ENCODE data around the gene HOMER3. TPM values are rescaled to one million over a fixed set of nuclear protein-coding genes. Genes with fewer than 3 reads are reported as not detected.
"Not testable (repeated sequence)": the region's sequence is repeated elsewhere in the genome, so short reads cannot be mapped to it uniquely, and the experiment has no call there.

Gene HOMER3
- total and polyA plus RNA-seq, 2 donors (not counting 1 experiment from before 2014, with no cell fraction given) = 23.7 to 70.2 TPM

GRCh38 chr19:18960370-18960769 lies 19.4 kb upstream of the HOMER3 start:
- H3K9me3 ChIP-seq (ENCODE audit: control insufficient read depth, insufficient read depth, low read depth, low read length) = no peaks in the 10 kb centered on the region
- no peaks in the 10 kb centered on the region for H3K4me1 ChIP-seq (ENCODE audit: control insufficient read depth, extremely low read depth, insufficient read depth, low read length)
- H2AFZ ChIP-seq (ENCODE audit: low read length) = no peak overlapping the region
- no peak overlapping the region for H3K4me2 ChIP-seq (ENCODE audit: extremely low read depth, insufficient read depth, low read length)
- TF ChIP-seq EZH2 (IDR thresholded peaks at IDR 0.05; ENCODE audit: low read length, missing control alignments) (no peak), CTCF (conservative IDR thresholded peaks at IDR 0.05 in 1 of 2, IDR thresholded peaks at IDR 0.05 in 1 of 2; ENCODE audit: low read depth in 1 of 2, low read length in 2 of 2) (no peak)
- H4K20me1 ChIP-seq (ENCODE audit: control insufficient read depth, extremely low read depth, insufficient read depth, low read length) = no peaks in the 10 kb centered on the region
- no peak overlapping the region for H3K9ac ChIP-seq (ENCODE audit: insufficient read depth, low read length)
- H3K27me3 ChIP-seq (ENCODE audit: control insufficient read depth, insufficient read depth, low read length) = peaks cover 3% of the 10 kb centered on the region
- no peak overlapping the region for H3K4me3 ChIP-seq (replicated peaks in 1 of 4; ENCODE audit: control extremely low read depth in 1 of 4, insufficient read depth in 1 of 4, low read depth in 3 of 4, low read length in 4 of 4)
- H3K79me2 ChIP-seq (ENCODE audit: control insufficient read depth, insufficient read depth, low read length) = no peaks in the 10 kb centered on the region
- H3K27ac ChIP-seq (ENCODE audit: insufficient read depth, low read length) = no peak overlapping the region
- H3K36me3 ChIP-seq (ENCODE audit: control insufficient read depth, insufficient read depth, low read length) = no peaks in the 10 kb centered on the region
- no peak for DNase-seq (ENCODE audit: low read depth in 2 of 2)

GRCh38 chr19:18955042-18955441 lies 14.0 kb upstream of the HOMER3 start:
- no peak overlapping the region for H3K4me2 ChIP-seq (ENCODE audit: extremely low read depth, insufficient read depth, low read length)
- H3K9me3 ChIP-seq (ENCODE audit: control insufficient read depth, insufficient read depth, low read depth, low read length) = no peaks in the 10 kb centered on the region
- no peak for DNase-seq (ENCODE audit: low read depth in 2 of 2)
- no peaks in the 10 kb centered on the region for H3K79me2 ChIP-seq (ENCODE audit: control insufficient read depth, insufficient read depth, low read length)
- H3K9ac ChIP-seq (ENCODE audit: insufficient read depth, low read length) = no peak overlapping the region
- H2AFZ ChIP-seq (ENCODE audit: low read length) = no peak overlapping the region
- H3K4me3 ChIP-seq (replicated peaks in 1 of 4; ENCODE audit: control extremely low read depth in 1 of 4, insufficient read depth in 1 of 4, low read depth in 3 of 4, low read length in 4 of 4) = no peak overlapping the region
- H3K36me3 ChIP-seq (ENCODE audit: control insufficient read depth, insufficient read depth, low read length) = no peaks in the 10 kb centered on the region
- TF ChIP-seq CTCF (conservative IDR thresholded peaks at IDR 0.05 in 1 of 2, IDR thresholded peaks at IDR 0.05 in 1 of 2; ENCODE audit: low read depth in 1 of 2, low read length in 2 of 2) = no peak
- no peak for TF ChIP-seq EZH2 (IDR thresholded peaks at IDR 0.05; ENCODE audit: low read length, missing control alignments)
- H3K27me3 ChIP-seq (ENCODE audit: control insufficient read depth, insufficient read depth, low read length) = no peaks in the 10 kb centered on the region
- H3K27ac ChIP-seq (ENCODE audit: insufficient read depth, low read length) = no peak overlapping the region
- no peaks in the 10 kb centered on the region for H4K20me1 ChIP-seq (ENCODE audit: control insufficient read depth, extremely low read depth, insufficient read depth, low read length)
- H3K4me1 ChIP-seq (ENCODE audit: control insufficient read depth, extremely low read depth, insufficient read depth, low read length) = no peaks in the 10 kb centered on the region

DNA sequence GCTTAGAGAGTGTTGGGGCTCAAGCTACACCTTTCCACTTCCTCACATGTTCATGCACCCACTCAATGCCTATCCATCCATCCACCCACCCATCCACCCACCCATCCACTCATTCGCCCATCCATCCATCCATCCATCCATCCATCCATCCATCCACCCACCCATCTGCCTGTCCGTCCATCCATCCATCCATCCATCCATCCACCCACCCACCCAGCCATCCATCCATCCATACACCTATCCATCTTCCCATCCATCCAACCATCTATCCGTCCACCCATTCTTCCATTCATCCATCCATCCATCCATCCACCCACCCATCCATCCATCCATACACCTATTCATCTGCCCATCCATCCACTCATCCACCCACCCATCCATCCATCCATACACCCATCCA lies 13.1 kb upstream of the HOMER3 start:
- TF ChIP-seq EZH2 (IDR thresholded peaks at IDR 0.05; ENCODE audit: low read length, missing control alignments) (no peak), CTCF (conservative IDR thresholded peaks at IDR 0.05 in 1 of 2, IDR thresholded peaks at IDR 0.05 in 1 of 2; ENCODE audit: low read depth in 1 of 2, low read length in 2 of 2) (no peak)
- H3K9ac ChIP-seq (ENCODE audit: insufficient read depth, low read length) = no peak overlapping the region
- H2AFZ ChIP-seq (ENCODE audit: low read length) = no peak overlapping the region
- no peaks in the 10 kb centered on the region for H3K27me3 ChIP-seq (ENCODE audit: control insufficient read depth, insufficient read depth, low read length)
- DNase-seq (ENCODE audit: low read depth in 2 of 2) = no peak
- H3K36me3 ChIP-seq (ENCODE audit: control insufficient read depth, insufficient read depth, low read length) = no peaks in the 10 kb centered on the region
- no peak overlapping the region for H3K4me2 ChIP-seq (ENCODE audit: extremely low read depth, insufficient read depth, low read length)
- no peaks in the 10 kb centered on the region for H4K20me1 ChIP-seq (ENCODE audit: control insufficient read depth, extremely low read depth, insufficient read depth, low read length)
- H3K4me1 ChIP-seq (ENCODE audit: control insufficient read depth, extremely low read depth, insufficient read depth, low read length) = no peaks in the 10 kb centered on the region
- no peaks in the 10 kb centered on the region for H3K79me2 ChIP-seq (ENCODE audit: control insufficient read depth, insufficient read depth, low read length)
- H3K27ac ChIP-seq (ENCODE audit: insufficient read depth, low read length) = no peak overlapping the region
- no peaks in the 10 kb centered on the region for H3K9me3 ChIP-seq (ENCODE audit: control insufficient read depth, insufficient read depth, low read depth, low read length)
- no peak overlapping the region for H3K4me3 ChIP-seq (replicated peaks in 1 of 4; ENCODE audit: control extremely low read depth in 1 of 4, insufficient read depth in 1 of 4, low read depth in 3 of 4, low read length in 4 of 4)

DNA sequence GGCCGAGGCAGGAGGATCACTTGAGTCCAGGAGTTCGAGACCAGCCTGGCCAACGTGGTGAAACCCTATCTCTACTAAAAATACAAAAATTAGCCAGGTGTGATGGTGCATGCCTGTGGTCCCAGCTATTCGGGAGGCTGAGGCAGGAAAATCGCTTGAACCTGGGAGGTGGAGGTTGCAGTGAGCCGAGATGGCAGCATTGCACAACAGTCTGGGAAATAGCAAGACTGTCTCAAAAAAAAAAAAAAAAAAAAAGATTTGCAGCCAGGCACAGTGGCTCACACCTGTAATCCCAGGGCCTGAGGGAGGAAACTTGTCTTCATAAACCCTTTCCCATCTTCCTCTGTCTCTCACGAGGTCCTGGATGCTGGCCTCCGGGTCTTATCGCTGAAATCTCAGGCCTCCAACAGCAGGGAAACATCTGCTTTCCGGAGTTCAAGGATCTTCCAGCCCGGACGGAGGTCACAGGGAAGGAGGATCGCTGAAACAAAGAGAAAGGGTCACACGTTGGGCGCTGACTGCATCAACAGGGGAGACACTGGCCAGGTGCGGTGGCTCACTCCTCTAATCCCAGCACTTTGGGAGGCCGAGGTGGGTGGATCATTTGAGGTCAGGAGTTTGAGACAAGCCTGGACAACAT lies 11.5 kb upstream of the HOMER3 start:
- H3K27me3 ChIP-seq (ENCODE audit: control insufficient read depth, insufficient read depth, low read length); H3K9me3 ChIP-seq (ENCODE audit: control insufficient read depth, insufficient read depth, low read depth, low read length); H3K27ac ChIP-seq (ENCODE audit: insufficient read depth, low read length); H4K20me1 ChIP-seq (ENCODE audit: control insufficient read depth, extremely low read depth, insufficient read depth, low read length); H3K4me1 ChIP-seq (ENCODE audit: control insufficient read depth, extremely low read depth, insufficient read depth, low read length); DNase-seq (ENCODE audit: low read depth in 2 of 2); H3K4me3 ChIP-seq (replicated peaks in 1 of 4; ENCODE audit: control extremely low read depth in 1 of 4, insufficient read depth in 1 of 4, low read depth in 3 of 4, low read length in 4 of 4); H2AFZ ChIP-seq (ENCODE audit: low read length); H3K9ac ChIP-seq (ENCODE audit: insufficient read depth, low read length); H3K4me2 ChIP-seq (ENCODE audit: extremely low read depth, insufficient read depth, low read length); H3K36me3 ChIP-seq (ENCODE audit: control insufficient read depth, insufficient read depth, low read length); H3K79me2 ChIP-seq (ENCODE audit: control insufficient read depth, insufficient read depth, low read length): not testable (repeated sequence)
